Activated CD8-positive, alpha-beta T cell treated with anti-CD3 and anti-CD28 coated beads, Interleukin-2, amount 10 ng/mL, durations not matched to agents 7 days and 5 days (primary cell): ENCODE measurements around the gene CAMK2D. TPM values are rescaled to one million over a fixed set of nuclear protein-coding genes. Genes with fewer than 3 reads are reported as not detected.
"Not testable (repeated sequence)": the region's sequence is repeated elsewhere in the genome, so short reads cannot be mapped to it uniquely, and the experiment has no call there.

Source experiments
- ATAC-seq: fragments of 150-1000 bp; cut with Tn5 transposase; one replicate; pipeline ENCODE4 v1.10.0; 2021; ENCODE audit warnings: moderate library complexity
- CTCF ChIA-PET: fragments of 350-600 bp; sonication (Branson Sonifier 250); formaldehyde crosslinking; loops from one replicate; lab custom pipeline; 2021; ENCODE audit warnings: antibody characterized with exemption; lab: Charles Lee
- POLR2A ChIA-PET: fragments of 350-600 bp; sonication (Branson Sonifier 250); formaldehyde crosslinking; loops from one replicate; lab custom pipeline; 2021; ENCODE audit warnings: antibody characterized with exemption; lab: Charles Lee
- DNase-seq: peaks from one replicate; pipeline ENCODE4 v3.0.0-alpha.2; 2020
- H3K27ac Mint-ChIP-seq: one replicate; pipeline ENCODE4 v1.8.0; 2021; ENCODE audit warnings: mild to moderate bottlenecking, mixed read lengths
- H3K27me3 Mint-ChIP-seq: one replicate; pipeline ENCODE4 v1.8.0; 2021; ENCODE audit warnings: low read depth, mixed read lengths
- H3K36me3 Mint-ChIP-seq: one replicate; pipeline ENCODE4 v1.8.0; 2021; ENCODE audit warnings: low read depth, mixed read lengths
- H3K4me1 Mint-ChIP-seq: one replicate; pipeline ENCODE4 v1.8.0; 2021; ENCODE audit warnings: low read depth, mixed read lengths
- H3K4me3 Mint-ChIP-seq: one replicate; pipeline ENCODE4 v1.8.0; 2021; ENCODE audit warnings: mild to moderate bottlenecking, mixed read lengths
- H3K9me3 Mint-ChIP-seq: one replicate; pipeline ENCODE4 v1.8.0; 2022; ENCODE audit warnings: mixed read lengths; ENCODE audit not compliant: insufficient read depth
- total RNA-seq, 2 experiments: library from RNA; stranded (reverse); gene quantifications; one replicate each; pipeline ENCODE4 v1.2.3, GENCODE V29; 2021

Gene CAMK2D
- total RNA-seq, 2 experiments from 2014 or later: 30.7 to 31.1 TPM

GRCh38 chr4:113730467-113731216 lies 30.9 kb downstream of the CAMK2D start:
- Mint-ChIP-seq H3K9me3 (peaks cover 4% of the 10 kb centered on the region), H3K4me3 (no peak overlapping the region), H3K27me3 (no peaks in the 10 kb centered on the region), H3K27ac (no peak overlapping the region), H3K36me3 (peaks cover 38% of the 10 kb centered on the region), H3K4me1 (peaks cover 23% of the 10 kb centered on the region)
- ChIA-PET CTCF (interaction anchor here (0.8 kb wide), 1 partner anchor 183 kb away, joined by 3 read pairs; no protein-coding TSS in a partner anchor), POLR2A (interaction anchor here (1.2 kb wide), 1 partner anchor 30 kb away, joined by 3 read pairs; no protein-coding TSS in a partner anchor)
- no peak for DNase-seq
- no peak for ATAC-seq

- ATAC-seq (no peak), DNase-seq (no peak)
- peaks cover 22% of the 10 kb centered on the region for H3K4me1 Mint-ChIP-seq
- no peaks in the 10 kb centered on the region for H3K27me3 Mint-ChIP-seq
- peaks cover 21% of the 10 kb centered on the region for H3K36me3 Mint-ChIP-seq
- H3K4me3 Mint-ChIP-seq: no peak overlapping the region
- H3K9me3 Mint-ChIP-seq: no peaks in the 10 kb centered on the region
- no peak overlapping the region for H3K27ac Mint-ChIP-seq
- POLR2A ChIA-PET: no interaction called here
- CTCF ChIA-PET: interaction anchor here (1.0 to 1.4 kb wide), 2 partner anchors 22 to 55 kb away, joined by 3 read pairs; no protein-coding TSS in a partner anchor
Observed at GRCh38 chr4:113727802-113728201, 33.7 kb downstream of the CAMK2D start.

- ChIA-PET POLR2A (no interaction called here), CTCF (interaction anchor here (1.2 kb wide), 1 partner anchor 50 kb away, joined by 4 read pairs; no protein-coding TSS in a partner anchor)
- ATAC-seq (no peak), DNase-seq (no peak)
- Mint-ChIP-seq H3K9me3 (no peaks in the 10 kb centered on the region), H3K4me3 (no peak overlapping the region), H3K36me3 (peaks cover 21% of the 10 kb centered on the region), H3K27ac (no peak overlapping the region), H3K4me1 (peaks cover 22% of the 10 kb centered on the region), H3K27me3 (no peaks in the 10 kb centered on the region)
Observed at GRCh38 chr4:113725963-113726362, 35.6 kb downstream of the CAMK2D start.

- ChIA-PET POLR2A (no interaction called here), CTCF (no interaction called here)
- H3K27me3 Mint-ChIP-seq: no peaks in the 10 kb centered on the region
- H3K4me1 Mint-ChIP-seq: no peaks in the 10 kb centered on the region
- no peak for ATAC-seq
- H3K9me3 Mint-ChIP-seq: peaks cover 8% of the 10 kb centered on the region
- DNase-seq: no peak
- peaks cover 33% of the 10 kb centered on the region for H3K36me3 Mint-ChIP-seq
- no peak overlapping the region for H3K27ac Mint-ChIP-seq
- H3K4me3 Mint-ChIP-seq: no peak overlapping the region
Observed at GRCh38 chr4:113718252-113718651, 43.3 kb downstream of the CAMK2D start.

GRCh38 chr4:113711883-113712662 lies 49.5 kb downstream of the CAMK2D start:
- POLR2A ChIA-PET: no interaction called here
- no peaks in the 10 kb centered on the region for H3K4me1 Mint-ChIP-seq
- no peaks in the 10 kb centered on the region for H3K9me3 Mint-ChIP-seq
- DNase-seq (no peak), ATAC-seq (no peak)
- no peak overlapping the region for H3K4me3 Mint-ChIP-seq
- H3K27me3 Mint-ChIP-seq: no peaks in the 10 kb centered on the region
- no peak overlapping the region for H3K27ac Mint-ChIP-seq
- CTCF ChIA-PET: no interaction called here
- peaks cover 26% of the 10 kb centered on the region for H3K36me3 Mint-ChIP-seq

GRCh38 chr4:113708250-113708649 lies 53.3 kb downstream of the CAMK2D start:
- Mint-ChIP-seq H3K36me3 (peaks cover 20% of the 10 kb centered on the region), H3K27me3 (no peaks in the 10 kb centered on the region), H3K4me1 (peaks cover under 1% of the 10 kb centered on the region), H3K4me3 (no peak overlapping the region), H3K9me3 (no peaks in the 10 kb centered on the region), H3K27ac (no peak overlapping the region)
- POLR2A ChIA-PET: no interaction called here
- no peak for ATAC-seq
- CTCF ChIA-PET: interaction anchor here (1.5 kb wide), 1 partner anchor 18 kb away, joined by 3 read pairs; no protein-coding TSS in a partner anchor
- DNase-seq: no peak

- Mint-ChIP-seq H3K9me3 (no peaks in the 10 kb centered on the region), H3K36me3 (peaks cover 25% of the 10 kb centered on the region), H3K4me1 (peaks cover 4% of the 10 kb centered on the region), H3K27ac (no peak overlapping the region), H3K4me3 (no peak overlapping the region), H3K27me3 (no peaks in the 10 kb centered on the region)
- ATAC-seq: no peak
- ChIA-PET POLR2A (no interaction called here), CTCF (no interaction called here)
- DNase-seq: no peak
Observed at GRCh38 chr4:113707048-113707447, 54.5 kb downstream of the CAMK2D start.

GRCh38 chr4:113705097-113705496 lies 56.4 kb downstream of the CAMK2D start:
- H3K9me3 Mint-ChIP-seq, POLR2A ChIA-PET, H3K27me3 Mint-ChIP-seq, H3K4me3 Mint-ChIP-seq, ATAC-seq, DNase-seq, H3K27ac Mint-ChIP-seq: not testable (repeated sequence)
- Mint-ChIP-seq H3K4me1 (peaks cover 12% of the 10 kb centered on the region), H3K36me3 (peaks cover 25% of the 10 kb centered on the region)
- CTCF ChIA-PET: interaction anchor here (1.4 to 1.5 kb wide), 4 partner anchors 10 to 310 kb away, joined by 4 to 6 read pairs (median 4); no protein-coding TSS in a partner anchor

- POLR2A ChIA-PET, H3K27me3 Mint-ChIP-seq, DNase-seq, H3K4me3 Mint-ChIP-seq, H3K9me3 Mint-ChIP-seq, ATAC-seq, H3K27ac Mint-ChIP-seq: not testable (repeated sequence)
- CTCF ChIA-PET: interaction anchor here (1.2 kb wide), 1 partner anchor 9 kb away, joined by 4 read pairs; no protein-coding TSS in a partner anchor
- peaks cover 12% of the 10 kb centered on the region for H3K4me1 Mint-ChIP-seq
- peaks cover 19% of the 10 kb centered on the region for H3K36me3 Mint-ChIP-seq
Observed at GRCh38 chr4:113702596-113702995, 58.9 kb downstream of the CAMK2D start.

GRCh38 chr4:113701169-113701568 lies 60.4 kb downstream of the CAMK2D start:
- CTCF ChIA-PET: no interaction called here
- Mint-ChIP-seq H3K27me3 (no peaks in the 10 kb centered on the region), H3K27ac (no peak overlapping the region), H3K9me3 (no peaks in the 10 kb centered on the region), H3K36me3 (peaks cover 19% of the 10 kb centered on the region), H3K4me1 (peaks cover 12% of the 10 kb centered on the region), H3K4me3 (no peak overlapping the region)
- no peak for ATAC-seq
- DNase-seq: no peak
- POLR2A ChIA-PET: interaction anchor here (0.8 kb wide), 1 partner anchor 16 kb away, joined by 3 read pairs; no protein-coding TSS in a partner anchor

GRCh38 chr4:113700602-113701150 lies 60.9 kb downstream of the CAMK2D start:
- POLR2A ChIA-PET: interaction anchor here (0.8 kb wide), 1 partner anchor 16 kb away, joined by 3 read pairs; no protein-coding TSS in a partner anchor
- DNase-seq: no peak
- ATAC-seq: no peak
- no peak overlapping the region for H3K27ac Mint-ChIP-seq
- peaks cover 12% of the 10 kb centered on the region for H3K4me1 Mint-ChIP-seq
- H3K4me3 Mint-ChIP-seq: no peak overlapping the region
- CTCF ChIA-PET: no interaction called here
- H3K9me3 Mint-ChIP-seq: no peaks in the 10 kb centered on the region
- H3K27me3 Mint-ChIP-seq: no peaks in the 10 kb centered on the region
- H3K36me3 Mint-ChIP-seq: peaks cover 18% of the 10 kb centered on the region
